HG02852 (cell line): Measurements from ENCODE around the gene NOX4.
"Not testable (repeated sequence)": the region's sequence is repeated elsewhere in the genome, so short reads cannot be mapped to it uniquely, and the experiment has no call there.

ENCODE experiments used
- ATAC-seq: cut with Tn5 transposase; IDR thresholded peaks from one replicate; pipeline ENCODE4 v1.9.1; 2021; ENCODE audit warnings: mild to moderate bottlenecking, moderate library complexity; ENCODE audit not compliant: unreplicated experiment

Gene NOX4

GRCh38 chr11:89463266-89463780 lies 27.9 kb downstream of the NOX4 start:
- no peak for ATAC-seq

GRCh38 chr11:89458716-89459115 lies 32.5 kb downstream of the NOX4 start:
- ATAC-seq, result no peak

GRCh38 chr11:89457190-89457589 lies 34.0 kb downstream of the NOX4 start:
- ATAC-seq, result no peak

GRCh38 chr11:89456681-89457080 lies 34.5 kb downstream of the NOX4 start:
- ATAC-seq, result no peak

GRCh38 chr11:89452780-89453179 lies 38.4 kb downstream of the NOX4 start:
- ATAC-seq, result no peak

GRCh38 chr11:89447845-89448244 lies 43.3 kb downstream of the NOX4 start:
- no peak for ATAC-seq

- no peak for ATAC-seq
Observed at GRCh38 chr11:89443361-89444322, 47.5 kb downstream of the NOX4 start.

- no peak for ATAC-seq
Observed at GRCh38 chr11:89442801-89443200, 48.4 kb downstream of the NOX4 start.

- no peak for ATAC-seq
Observed at GRCh38 chr11:89441606-89442005, 49.6 kb downstream of the NOX4 start.

GRCh38 chr11:89437317-89437716 lies 53.9 kb downstream of the NOX4 start:
- ATAC-seq, result no peak

GRCh38 chr11:89436071-89436470 lies 55.1 kb downstream of the NOX4 start:
- no peak for ATAC-seq

- ATAC-seq, result no peak
Observed at GRCh38 chr11:89433278-89433677, 57.9 kb downstream of the NOX4 start.

GRCh38 chr11:89432182-89432581 lies 59.0 kb downstream of the NOX4 start:
- ATAC-seq, result not testable (repeated sequence)

GRCh38 chr11:89426501-89426900 lies 64.7 kb downstream of the NOX4 start:
- not testable (repeated sequence) for ATAC-seq

GRCh38 chr11:89421718-89422117 lies 69.5 kb downstream of the NOX4 start:
- ATAC-seq, result no peak

GRCh38 chr11:89420981-89421380 lies 70.2 kb downstream of the NOX4 start:
- ATAC-seq, result no peak

- no peak for ATAC-seq
Observed at GRCh38 chr11:89416961-89417360, 74.2 kb downstream of the NOX4 start.

GRCh38 chr11:89411112-89411511 lies 80.1 kb downstream of the NOX4 start:
- ATAC-seq, result not testable (repeated sequence)

GRCh38 chr11:89410666-89411065 lies 80.5 kb downstream of the NOX4 start:
- not testable (repeated sequence) for ATAC-seq

GRCh38 chr11:89408441-89408840 lies 82.7 kb downstream of the NOX4 start:
- not testable (repeated sequence) for ATAC-seq

- no peak for ATAC-seq
Observed at GRCh38 chr11:89405629-89406028, 85.5 kb downstream of the NOX4 start.

GRCh38 chr11:89391654-89392053 lies 99.5 kb downstream of the NOX4 start:
- ATAC-seq, result not testable (repeated sequence)
